Muscle layer of duodenum (tissue), 2 donors: ENCODE data around the gene SLC39A9.

Experiments
- H3K27ac ChIP-seq: one replicate; pipeline ENCODE4 v1.7.0; 2013; ENCODE audit warnings: mild to moderate bottlenecking, low read length
- H3K27me3 ChIP-seq: one replicate; pipeline ENCODE4 v1.7.0; 2013; ENCODE audit warnings: low read depth, mild to moderate bottlenecking, control low read depth, low read length
- H3K36me3 ChIP-seq, 2 donors: one replicate each; pipeline ENCODE4 v1.7.0; 2013; ENCODE audit warnings: low read length in 2 of 2, control low read depth in 1 of 2, mild to moderate bottlenecking in 1 of 2; ENCODE audit not compliant: insufficient read depth in 2 of 2, control insufficient read depth in 1 of 2
- H3K4me1 ChIP-seq, 2 donors: one replicate each; pipeline ENCODE4 v1.7.0; 2013; ENCODE audit warnings: low read length in 2 of 2, mild to moderate bottlenecking in 2 of 2, control low read depth in 1 of 2, moderate library complexity in 1 of 2; ENCODE audit not compliant: insufficient read depth in 2 of 2, control insufficient read depth in 1 of 2
- H3K4me3 ChIP-seq, 2 donors: one replicate each; pipeline ENCODE4 v1.7.0; 2013; ENCODE audit warnings: low read length in 2 of 2, low read depth in 1 of 2, mild to moderate bottlenecking in 1 of 2
- H3K9me3 ChIP-seq, 2 donors: one replicate each; pipeline ENCODE4 v1.7.0; 2013; ENCODE audit warnings: low read length in 2 of 2, control low read depth in 1 of 2, mild to moderate bottlenecking in 1 of 2; ENCODE audit not compliant: control insufficient read depth in 1 of 2
- donor health status: healthy.

The SLC39A9 gene

GRCh38 chr14:69357544-69358200 lies 40.8 kb upstream of the SLC39A9 start:
- Histone ChIP-seq H3K36me3 (no peaks in the 10 kb centered on the region), H3K4me1 (peaks cover 0 to 8% of the 10 kb centered on the region in 2 donors), H3K9me3 (no peaks in the 10 kb centered on the region), H3K4me3 (no peak overlapping the region), H3K27me3 (no peaks in the 10 kb centered on the region), H3K27ac (no peak overlapping the region)

- H3K27ac ChIP-seq = no peak overlapping the region
- peaks cover 0 to 8% of the 10 kb centered on the region in 2 donors for H3K4me1 ChIP-seq
- H3K27me3 ChIP-seq = no peaks in the 10 kb centered on the region
- no peak overlapping the region for H3K4me3 ChIP-seq
- H3K36me3 ChIP-seq = no peaks in the 10 kb centered on the region
- H3K9me3 ChIP-seq = no peaks in the 10 kb centered on the region
Measured at GRCh38 chr14:69358233-69358963, 40.1 kb upstream of the SLC39A9 start.

DNA sequence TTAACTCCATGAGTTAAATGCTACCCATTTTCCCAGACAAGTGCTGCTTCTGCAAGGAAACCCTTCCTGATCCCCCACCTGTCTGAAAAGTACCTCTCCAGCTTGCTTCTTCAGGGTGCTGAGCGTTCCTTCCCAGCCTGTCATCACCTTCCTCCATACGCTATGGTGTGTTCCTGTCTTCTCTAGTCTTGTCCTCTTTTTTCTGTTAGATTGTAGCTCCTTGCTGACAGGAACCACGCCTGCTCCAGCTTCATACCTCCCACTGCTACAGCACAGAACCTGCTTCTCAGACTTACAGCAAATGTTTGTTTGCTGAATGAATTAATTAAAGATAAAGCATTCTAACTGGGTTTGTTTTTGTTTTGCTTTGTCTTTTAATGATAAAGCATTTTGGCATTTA lies 39.5 kb upstream of the SLC39A9 start:
- H3K36me3 ChIP-seq = no peaks in the 10 kb centered on the region

GRCh38 chr14:69360438-69361108 lies 37.9 kb upstream of the SLC39A9 start:
- Histone ChIP-seq H3K27me3 (no peaks in the 10 kb centered on the region), H3K27ac (no peak overlapping the region), H3K9me3 (no peaks in the 10 kb centered on the region), H3K36me3 (no peaks in the 10 kb centered on the region), H3K4me1 (peaks cover 0 to under 1% of the 10 kb centered on the region in 2 donors), H3K4me3 (no peak overlapping the region)

More for the DNA sequence above, 39.5 kb upstream of the SLC39A9 start:
- Histone ChIP-seq H3K9me3 (no peaks in the 10 kb centered on the region), H3K27ac (no peak overlapping the region), H3K27me3 (no peaks in the 10 kb centered on the region), H3K4me1 (peaks cover 0 to 8% of the 10 kb centered on the region in 2 donors), H3K4me3 (no peak overlapping the region)

DNA sequence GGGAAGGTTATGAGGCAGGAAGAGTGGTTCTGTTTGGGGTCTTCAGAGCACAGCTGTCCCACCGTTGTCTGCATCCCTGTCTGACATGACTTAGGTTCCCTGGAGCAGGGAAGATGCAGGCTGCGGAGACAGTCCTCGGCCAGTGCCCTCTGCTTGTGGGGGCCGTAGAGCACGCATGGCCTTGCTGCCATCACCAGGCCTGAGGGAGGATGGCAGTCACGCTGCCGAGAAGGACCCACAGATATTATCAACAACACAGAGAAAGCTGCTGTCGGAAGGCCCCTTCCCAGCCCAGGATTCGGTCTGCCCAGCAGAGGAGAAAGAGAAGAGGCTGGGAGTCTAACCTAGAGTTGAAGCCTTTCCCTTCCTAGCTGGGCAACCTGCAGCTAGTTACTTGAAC lies 35.4 kb upstream of the SLC39A9 start:
- Histone ChIP-seq H3K36me3 (no peaks in the 10 kb centered on the region), H3K27me3 (no peaks in the 10 kb centered on the region), H3K27ac (no peak overlapping the region), H3K9me3 (no peaks in the 10 kb centered on the region), H3K4me3 (no peak overlapping the region), H3K4me1 (no peaks in the 10 kb centered on the region)

DNA sequence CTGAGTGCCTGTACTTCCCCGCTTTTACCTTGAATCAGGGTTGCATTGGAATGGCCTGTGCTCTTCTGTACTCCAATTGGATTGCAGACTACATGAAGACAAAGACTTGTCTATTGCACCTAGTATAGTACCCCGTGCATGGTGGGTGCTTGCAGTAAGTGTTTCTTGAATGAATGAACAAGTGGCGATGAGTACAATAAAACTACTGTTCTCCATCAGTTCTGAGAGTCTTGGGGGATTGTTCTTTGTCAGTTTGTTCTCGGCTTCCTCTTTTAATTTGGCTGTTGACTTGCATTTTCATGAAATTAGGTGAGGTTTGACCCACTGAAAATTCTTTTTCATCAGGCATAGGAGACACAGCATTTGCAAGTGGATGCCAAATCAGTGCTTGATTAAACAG lies 34.5 kb upstream of the SLC39A9 start:
- H3K27ac ChIP-seq = no peak overlapping the region
- H3K9me3 ChIP-seq = no peaks in the 10 kb centered on the region
- H3K4me1 ChIP-seq = no peaks in the 10 kb centered on the region
- H3K4me3 ChIP-seq = no peak overlapping the region
- H3K36me3 ChIP-seq = no peaks in the 10 kb centered on the region
- no peaks in the 10 kb centered on the region for H3K27me3 ChIP-seq

DNA sequence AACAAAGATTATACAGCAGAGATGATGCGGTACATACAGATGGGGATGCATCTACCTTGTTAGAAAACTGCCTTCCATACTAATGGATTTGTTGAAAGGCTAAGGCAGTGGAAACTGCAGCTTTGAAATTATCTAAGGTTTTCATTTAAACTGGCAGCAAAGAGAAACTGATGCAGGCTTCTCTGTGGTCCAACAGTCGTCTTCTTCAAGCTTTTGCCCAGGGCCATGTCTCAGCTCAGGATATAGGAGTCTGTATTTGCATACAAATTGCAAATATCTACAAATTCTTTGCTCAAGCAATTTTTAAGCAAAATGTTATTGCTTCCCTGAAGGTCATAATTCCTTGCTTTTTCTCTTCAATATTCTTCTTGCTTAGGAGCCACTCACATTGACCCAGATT lies 34.1 kb upstream of the SLC39A9 start:
- Histone ChIP-seq H3K4me3 (no peak overlapping the region), H3K9me3 (no peaks in the 10 kb centered on the region), H3K4me1 (no peaks in the 10 kb centered on the region), H3K27me3 (no peaks in the 10 kb centered on the region), H3K27ac (no peak overlapping the region), H3K36me3 (no peaks in the 10 kb centered on the region)

DNA sequence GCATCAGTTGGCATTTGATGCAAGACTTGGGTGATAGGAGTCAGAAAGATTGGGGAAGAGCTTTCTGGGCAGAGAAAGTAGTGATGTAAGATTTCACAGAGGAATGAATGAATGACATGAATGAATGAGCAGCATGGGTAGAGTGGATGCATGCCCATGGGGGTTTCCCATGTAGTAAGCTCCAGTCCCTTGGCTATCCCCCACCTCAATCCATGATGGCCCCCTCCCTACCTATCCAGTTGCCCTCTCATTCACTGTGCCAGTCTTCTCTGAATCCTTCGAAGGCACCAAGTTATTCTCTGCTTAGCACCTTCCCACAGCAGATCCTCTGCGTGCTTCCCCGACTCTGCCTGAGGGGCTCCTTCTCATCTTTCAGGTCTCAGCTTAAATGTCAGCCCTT lies 32.4 kb upstream of the SLC39A9 start:
- Histone ChIP-seq H3K27ac (no peak overlapping the region), H3K36me3 (no peaks in the 10 kb centered on the region), H3K4me3 (no peak overlapping the region), H3K4me1 (no peaks in the 10 kb centered on the region), H3K27me3 (no peaks in the 10 kb centered on the region), H3K9me3 (no peaks in the 10 kb centered on the region)

DNA sequence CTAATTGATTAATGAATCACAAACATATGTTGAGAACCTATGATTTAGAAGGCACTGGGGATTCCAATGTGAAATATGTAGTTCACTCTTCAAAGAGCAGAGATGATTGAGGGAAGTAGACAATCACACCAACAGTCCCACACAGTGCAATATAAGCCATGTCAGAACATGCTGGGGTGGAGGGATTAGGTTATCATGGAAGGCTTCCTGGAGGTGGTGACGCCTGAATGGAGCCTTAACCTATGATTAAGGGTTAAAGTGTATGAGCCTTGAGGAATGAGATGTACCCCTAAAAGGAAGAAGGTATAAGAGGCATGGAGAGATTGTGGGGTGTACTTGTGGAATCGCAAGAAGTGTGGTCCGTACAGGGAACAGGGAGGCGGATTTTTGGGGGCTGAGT lies 31.7 kb upstream of the SLC39A9 start:
- Histone ChIP-seq H3K36me3 (no peaks in the 10 kb centered on the region), H3K27me3 (no peaks in the 10 kb centered on the region), H3K27ac (no peak overlapping the region), H3K9me3 (no peaks in the 10 kb centered on the region), H3K4me1 (no peaks in the 10 kb centered on the region), H3K4me3 (no peak overlapping the region)

GRCh38 chr14:69368381-69368780 lies 30.1 kb upstream of the SLC39A9 start:
- no peaks in the 10 kb centered on the region for H3K9me3 ChIP-seq
- no peak overlapping the region for H3K27ac ChIP-seq

GRCh38 chr14:69370061-69370460 lies 28.4 kb upstream of the SLC39A9 start:
- Histone ChIP-seq H3K4me1 (no peaks in the 10 kb centered on the region), H3K27me3 (no peaks in the 10 kb centered on the region), H3K9me3 (no peaks in the 10 kb centered on the region), H3K4me3 (no peak overlapping the region), H3K27ac (no peak overlapping the region), H3K36me3 (peaks cover 5 to 9% of the 10 kb centered on the region in 2 donors)

More at GRCh38 chr14:69368381-69368780, 30.1 kb upstream of the SLC39A9 start:
- H3K27me3 ChIP-seq = no peaks in the 10 kb centered on the region
- H3K4me3 ChIP-seq = no peak overlapping the region
- H3K4me1 ChIP-seq = no peaks in the 10 kb centered on the region
- peaks cover 0 to 3% of the 10 kb centered on the region in 2 donors for H3K36me3 ChIP-seq
